ENCODE data around the gene CARD19. TPM values are rescaled to one million over a fixed set of nuclear protein-coding genes. Genes with fewer than 3 reads are reported as not detected.

CARD19 gene
- total and polyA plus RNA-seq, 2 experiments from 2014 or later = 36.8 to 48.3 TPM

- TF ChIP-seq ZNF462 (CRISPR knock-in tag; IDR thresholded peaks at IDR 0.05) = no peak
- TF ChIP-seq, protein P1, sequence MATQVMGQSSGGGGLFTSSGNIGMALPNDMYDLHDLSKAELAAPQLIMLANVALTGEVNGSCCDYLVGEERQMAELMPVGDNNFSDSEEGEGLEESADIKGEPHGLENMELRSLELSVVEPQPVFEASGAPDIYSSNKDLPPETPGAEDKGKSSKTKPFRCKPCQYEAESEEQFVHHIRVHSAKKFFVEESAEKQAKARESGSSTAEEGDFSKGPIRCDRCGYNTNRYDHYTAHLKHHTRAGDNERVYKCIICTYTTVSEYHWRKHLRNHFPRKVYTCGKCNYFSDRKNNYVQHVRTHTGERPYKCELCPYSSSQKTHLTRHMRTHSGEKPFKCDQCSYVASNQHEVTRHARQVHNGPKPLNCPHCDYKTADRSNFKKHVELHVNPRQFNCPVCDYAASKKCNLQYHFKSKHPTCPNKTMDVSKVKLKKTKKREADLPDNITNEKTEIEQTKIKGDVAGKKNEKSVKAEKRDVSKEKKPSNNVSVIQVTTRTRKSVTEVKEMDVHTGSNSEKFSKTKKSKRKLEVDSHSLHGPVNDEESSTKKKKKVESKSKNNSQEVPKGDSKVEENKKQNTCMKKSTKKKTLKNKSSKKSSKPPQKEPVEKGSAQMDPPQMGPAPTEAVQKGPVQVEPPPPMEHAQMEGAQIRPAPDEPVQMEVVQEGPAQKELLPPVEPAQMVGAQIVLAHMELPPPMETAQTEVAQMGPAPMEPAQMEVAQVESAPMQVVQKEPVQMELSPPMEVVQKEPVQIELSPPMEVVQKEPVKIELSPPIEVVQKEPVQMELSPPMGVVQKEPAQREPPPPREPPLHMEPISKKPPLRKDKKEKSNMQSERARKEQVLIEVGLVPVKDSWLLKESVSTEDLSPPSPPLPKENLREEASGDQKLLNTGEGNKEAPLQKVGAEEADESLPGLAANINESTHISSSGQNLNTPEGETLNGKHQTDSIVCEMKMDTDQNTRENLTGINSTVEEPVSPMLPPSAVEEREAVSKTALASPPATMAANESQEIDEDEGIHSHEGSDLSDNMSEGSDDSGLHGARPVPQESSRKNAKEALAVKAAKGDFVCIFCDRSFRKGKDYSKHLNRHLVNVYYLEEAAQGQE (IDR thresholded peaks at IDR 0.05; ENCODE audit: unreplicated experiment) = no peak
- TF ChIP-seq, protein P2, sequence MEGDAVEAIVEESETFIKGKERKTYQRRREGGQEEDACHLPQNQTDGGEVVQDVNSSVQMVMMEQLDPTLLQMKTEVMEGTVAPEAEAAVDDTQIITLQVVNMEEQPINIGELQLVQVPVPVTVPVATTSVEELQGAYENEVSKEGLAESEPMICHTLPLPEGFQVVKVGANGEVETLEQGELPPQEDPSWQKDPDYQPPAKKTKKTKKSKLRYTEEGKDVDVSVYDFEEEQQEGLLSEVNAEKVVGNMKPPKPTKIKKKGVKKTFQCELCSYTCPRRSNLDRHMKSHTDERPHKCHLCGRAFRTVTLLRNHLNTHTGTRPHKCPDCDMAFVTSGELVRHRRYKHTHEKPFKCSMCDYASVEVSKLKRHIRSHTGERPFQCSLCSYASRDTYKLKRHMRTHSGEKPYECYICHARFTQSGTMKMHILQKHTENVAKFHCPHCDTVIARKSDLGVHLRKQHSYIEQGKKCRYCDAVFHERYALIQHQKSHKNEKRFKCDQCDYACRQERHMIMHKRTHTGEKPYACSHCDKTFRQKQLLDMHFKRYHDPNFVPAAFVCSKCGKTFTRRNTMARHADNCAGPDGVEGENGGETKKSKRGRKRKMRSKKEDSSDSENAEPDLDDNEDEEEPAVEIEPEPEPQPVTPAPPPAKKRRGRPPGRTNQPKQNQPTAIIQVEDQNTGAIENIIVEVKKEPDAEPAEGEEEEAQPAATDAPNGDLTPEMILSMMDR (conservative IDR thresholded peaks at IDR 0.05; ENCODE audit: low read depth in 2 of 2) = no peak
- no peak for TF ChIP-seq ZNF114 (CRISPR knock-in tag; IDR thresholded peaks at IDR 0.05)
- TF ChIP-seq, protein P3, sequence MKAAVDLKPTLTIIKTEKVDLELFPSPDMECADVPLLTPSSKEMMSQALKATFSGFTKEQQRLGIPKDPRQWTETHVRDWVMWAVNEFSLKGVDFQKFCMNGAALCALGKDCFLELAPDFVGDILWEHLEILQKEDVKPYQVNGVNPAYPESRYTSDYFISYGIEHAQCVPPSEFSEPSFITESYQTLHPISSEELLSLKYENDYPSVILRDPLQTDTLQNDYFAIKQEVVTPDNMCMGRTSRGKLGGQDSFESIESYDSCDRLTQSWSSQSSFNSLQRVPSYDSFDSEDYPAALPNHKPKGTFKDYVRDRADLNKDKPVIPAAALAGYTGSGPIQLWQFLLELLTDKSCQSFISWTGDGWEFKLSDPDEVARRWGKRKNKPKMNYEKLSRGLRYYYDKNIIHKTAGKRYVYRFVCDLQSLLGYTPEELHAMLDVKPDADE (IDR thresholded peaks at IDR 0.05) = no peak
- no peak for TF ChIP-seq STAT1 (IDR thresholded peaks at IDR 0.05; ENCODE audit: unreplicated experiment)
- TF ChIP-seq NANOG (IDR thresholded peaks at IDR 0.05; ENCODE audit: borderline replicate concordance) = no peak
- no peak for TF ChIP-seq CREB1 (CRISPR knock-in tag; IDR thresholded peaks at IDR 0.05; ENCODE audit: low read depth)
- TF ChIP-seq EZH2phosphoT487 (IDR thresholded peaks at IDR 0.05; ENCODE audit: unreplicated experiment) = no peak
- no peak for TF ChIP-seq EZH2 (IDR thresholded peaks at IDR 0.05; ENCODE audit: low read depth, unreplicated experiment)
Observed at GRCh38 chr9:93094658-93095204, 1.3 kb upstream of the CARD19 start (continued).
